HG03095 (cell line): ENCODE results near the gene TBRG1.

Experiments used
- ATAC-seq: cut with Tn5 transposase; IDR thresholded peaks from one replicate; pipeline ENCODE4 v1.9.1; 2021; ENCODE audit warnings: moderate library complexity; ENCODE audit not compliant: unreplicated experiment

The TBRG1 gene

DNA sequence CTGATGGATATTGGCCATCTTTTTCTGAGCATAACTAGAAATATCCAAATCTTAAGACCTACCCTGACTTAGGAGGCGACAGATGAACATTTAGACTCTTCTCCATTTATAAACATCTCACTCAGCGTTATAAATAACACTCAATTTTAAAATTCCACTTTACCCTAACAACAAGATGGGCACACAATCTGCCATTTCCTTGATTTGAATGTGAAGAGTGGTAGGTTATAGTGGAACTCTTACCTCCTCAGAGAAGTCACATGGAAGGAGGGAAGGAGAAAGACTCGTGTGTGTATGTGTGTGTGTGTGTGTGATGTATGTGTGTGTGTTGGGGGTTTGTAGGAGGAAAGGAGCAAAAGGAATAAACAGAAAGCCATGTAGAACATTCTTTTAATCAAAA, 35.8 kb downstream of the TBRG1 start:
- ATAC-seq: no peak

GRCh38 chr11:124658986-124659385, 36.3 kb downstream of the TBRG1 start:
- ATAC-seq: no peak

DNA sequence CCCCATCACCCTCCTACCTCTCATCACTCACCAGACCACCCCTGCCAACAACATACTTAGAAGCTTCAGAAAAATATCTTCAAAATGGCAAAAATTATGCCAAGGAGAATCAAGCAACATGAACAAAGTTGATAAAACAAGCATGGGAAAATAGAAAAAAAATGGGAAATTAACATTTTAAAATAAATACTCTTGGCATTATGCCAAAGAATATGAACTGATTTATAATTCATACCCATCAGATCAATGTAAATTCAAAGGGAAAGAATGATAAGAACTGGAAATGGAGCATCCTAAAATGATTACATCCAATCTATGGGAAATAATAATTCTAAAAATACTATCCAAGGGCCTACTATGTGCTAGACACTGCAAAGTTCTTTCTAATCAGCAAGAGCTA, 38.9 kb downstream of the TBRG1 start:
- ATAC-seq: no peak

GRCh38 chr11:124662106-124662505, 39.4 kb downstream of the TBRG1 start:
- no peak for ATAC-seq

DNA sequence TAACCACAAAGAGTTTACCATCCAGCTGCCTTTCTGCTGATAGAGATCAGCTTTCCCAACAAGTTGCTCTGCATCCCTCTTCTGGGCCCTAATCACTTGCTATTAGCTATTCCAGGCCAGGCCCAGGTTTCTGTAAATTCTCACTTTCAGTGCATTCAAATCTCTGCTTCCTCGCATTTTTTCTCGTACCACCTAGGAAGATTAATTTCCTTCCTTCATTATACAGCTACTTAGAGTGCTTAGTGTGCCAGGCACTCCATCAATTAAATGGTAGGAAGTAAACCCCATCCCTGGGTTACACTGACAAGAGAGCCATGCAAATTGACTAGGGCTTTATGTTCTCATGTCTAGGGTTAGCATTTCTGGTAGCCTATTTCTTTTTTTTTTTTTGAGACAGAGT, 41.2 kb downstream of the TBRG1 start:
- ATAC-seq: no peak

DNA sequence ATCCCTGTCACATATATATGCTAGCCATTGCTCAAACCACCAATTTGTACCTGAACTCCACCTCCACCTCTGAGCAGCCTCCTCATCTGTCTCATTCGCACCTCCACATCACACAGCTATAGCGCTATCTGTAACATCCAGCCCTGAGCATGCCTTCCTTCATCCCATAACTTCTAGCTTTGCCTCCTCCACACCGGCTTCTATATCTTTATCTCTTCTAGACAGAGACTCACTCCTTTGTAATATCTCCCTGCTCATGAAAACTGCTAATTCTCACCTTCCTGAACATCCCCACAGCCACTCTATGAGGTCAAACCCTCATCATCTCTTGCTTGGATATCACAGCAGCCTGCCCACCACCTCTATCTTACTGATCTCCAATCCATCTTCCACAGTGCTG, 44.9 kb downstream of the TBRG1 start:
- no peak for ATAC-seq

DNA sequence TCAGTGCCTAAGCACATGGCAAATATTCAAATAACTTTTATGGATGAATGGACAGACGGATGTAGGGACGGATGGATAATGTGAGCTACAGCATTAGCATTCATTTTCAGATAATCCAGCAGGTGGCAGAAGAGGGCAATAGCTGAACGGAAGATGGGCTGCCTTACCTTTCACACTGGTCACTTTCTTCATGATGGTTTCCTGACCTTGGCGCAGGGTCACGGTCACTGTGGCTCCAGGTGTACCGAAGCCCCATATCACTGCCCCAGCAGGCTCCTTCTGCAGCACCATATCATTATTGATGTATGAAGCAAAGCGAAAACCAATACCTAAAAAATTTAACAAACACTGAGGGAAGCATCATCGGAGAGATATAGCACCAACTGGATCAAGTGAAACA, 46.5 kb downstream of the TBRG1 start:
- peak; percentile 31 for ATAC-seq

- ATAC-seq: no peak
Observed at GRCh38 chr11:124670732-124671131, 48.1 kb downstream of the TBRG1 start.

DNA sequence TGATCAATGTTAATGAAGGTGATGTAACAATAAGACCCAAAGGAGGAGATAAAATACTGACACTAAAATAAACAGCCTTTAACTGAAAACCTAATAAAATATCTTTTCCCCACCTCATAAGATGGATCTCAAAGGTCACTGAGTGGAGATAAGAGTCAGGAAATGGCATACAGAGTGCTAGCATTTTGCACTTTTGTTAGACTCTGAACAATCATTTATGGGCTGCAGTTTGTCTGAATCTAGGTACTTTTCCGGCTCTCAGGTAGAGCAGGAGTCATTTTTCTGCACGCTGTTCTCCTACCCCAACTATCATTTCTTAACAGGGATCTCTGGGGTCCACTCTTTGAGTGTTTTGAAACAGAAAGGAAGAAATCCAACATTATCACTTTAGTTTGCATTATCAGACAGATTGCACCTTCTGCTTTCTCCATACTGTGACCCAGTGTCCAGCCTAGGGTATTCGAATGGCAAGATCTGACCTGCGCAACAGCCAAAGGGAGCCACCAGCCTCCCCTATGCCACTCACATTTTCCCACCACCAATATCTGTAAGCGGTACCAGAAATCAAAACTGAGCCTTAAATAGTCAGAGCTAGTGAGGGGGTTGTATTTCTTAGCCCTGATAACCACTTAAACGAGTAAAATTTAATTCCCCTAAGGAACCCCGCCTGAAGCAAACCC, 50.0 kb downstream of the TBRG1 start:
- ATAC-seq: no peak

DNA sequence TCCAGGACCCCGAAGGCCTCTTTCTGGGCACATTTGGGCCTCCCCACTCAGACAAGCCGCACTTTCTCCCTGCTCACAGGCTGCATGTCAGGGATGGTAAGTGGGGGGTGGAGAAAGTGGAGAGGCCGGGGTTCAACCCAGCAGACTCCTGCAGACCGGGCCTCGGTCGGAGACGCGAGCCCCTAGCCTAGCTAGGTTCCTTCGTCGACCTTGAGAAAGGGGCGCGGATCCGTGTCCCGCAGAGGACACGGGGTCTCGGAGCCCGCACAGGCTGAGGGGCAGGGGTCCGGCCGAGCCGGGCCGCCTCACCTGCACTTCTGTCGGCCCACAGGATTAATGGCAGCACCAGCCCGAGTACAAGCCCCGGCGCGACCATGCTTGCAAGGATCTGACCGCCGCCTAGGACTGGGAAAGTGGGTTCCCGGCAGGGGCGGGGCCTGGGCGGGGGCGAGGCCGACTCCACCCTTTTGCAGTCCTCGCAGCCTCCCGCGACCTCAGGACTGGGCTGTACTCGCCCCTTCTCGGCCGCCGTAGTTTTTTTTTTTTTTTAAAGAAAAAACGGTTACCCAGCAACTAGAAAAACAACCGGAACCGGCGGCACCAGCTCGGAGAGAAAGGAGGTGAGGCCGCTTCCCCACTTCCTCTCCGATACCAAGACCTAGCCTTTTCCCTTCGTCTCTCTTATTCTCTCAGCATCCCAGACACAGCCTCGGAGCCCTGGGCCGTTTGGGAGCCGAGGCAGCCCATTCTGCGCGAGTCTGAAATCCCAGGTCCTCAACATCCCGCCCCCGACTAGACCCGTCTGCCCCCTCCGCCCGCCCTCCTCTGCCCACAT, 50.9 kb downstream of the TBRG1 start, which contains the start of the genes SIAE and SPA17:
Gene SIAE (minus strand): TSS at position 407 of the 835 bp plus-strand sequence. CDS start 31 bp downstream, at position 376.
Gene SPA17 (plus strand): TSS at position 572 of the 835 bp plus-strand sequence. CDS start 1,361 bp downstream, outside the sequence.
- peak; percentile 92 for ATAC-seq

GRCh38 chr11:124674168-124674517, 51.5 kb downstream of the TBRG1 start:
- ATAC-seq: no peak

DNA sequence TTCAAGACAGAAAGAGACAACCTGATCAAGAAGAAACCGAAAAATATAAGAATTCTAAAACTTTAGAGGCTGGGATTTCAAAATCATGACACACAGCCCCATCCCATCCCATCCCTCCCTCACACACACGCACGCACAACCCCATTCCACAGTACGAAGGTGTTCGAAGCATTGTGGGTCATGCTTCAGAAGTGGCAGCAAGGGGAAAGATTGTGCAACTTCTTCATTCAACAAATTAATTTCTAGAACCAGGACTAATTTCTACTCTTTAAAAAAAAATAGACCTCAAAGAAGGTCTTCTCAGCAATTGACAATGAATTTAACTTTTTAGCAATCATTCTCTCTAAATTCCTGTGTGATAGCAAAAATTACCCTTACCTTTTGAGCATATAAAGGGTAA, 51.9 kb downstream of the TBRG1 start:
- ATAC-seq: no peak

DNA sequence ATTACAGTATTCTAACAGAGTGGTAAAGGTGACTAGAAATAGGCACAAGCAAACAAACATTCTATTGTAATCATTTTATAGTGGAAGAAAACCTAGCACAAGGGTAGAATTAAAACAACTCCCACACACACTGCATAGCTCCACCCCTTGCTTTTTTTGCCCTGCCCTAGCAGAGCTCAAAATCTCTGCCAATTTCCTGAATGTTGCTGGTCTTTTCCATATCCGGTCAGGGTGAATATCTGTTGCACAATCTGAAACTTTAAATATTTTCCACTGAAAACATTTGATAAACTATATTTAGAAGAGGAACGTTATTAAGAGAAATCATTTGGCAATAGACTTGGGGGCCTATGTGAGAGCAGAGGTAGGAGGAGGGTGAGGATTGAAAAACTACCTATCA, 53.7 kb downstream of the TBRG1 start:
- ATAC-seq: no peak

GRCh38 chr11:124678416-124678815, 55.8 kb downstream of the TBRG1 start:
- ATAC-seq: no peak

GRCh38 chr11:124681421-124681820, 58.8 kb downstream of the TBRG1 start:
- no peak for ATAC-seq

DNA sequence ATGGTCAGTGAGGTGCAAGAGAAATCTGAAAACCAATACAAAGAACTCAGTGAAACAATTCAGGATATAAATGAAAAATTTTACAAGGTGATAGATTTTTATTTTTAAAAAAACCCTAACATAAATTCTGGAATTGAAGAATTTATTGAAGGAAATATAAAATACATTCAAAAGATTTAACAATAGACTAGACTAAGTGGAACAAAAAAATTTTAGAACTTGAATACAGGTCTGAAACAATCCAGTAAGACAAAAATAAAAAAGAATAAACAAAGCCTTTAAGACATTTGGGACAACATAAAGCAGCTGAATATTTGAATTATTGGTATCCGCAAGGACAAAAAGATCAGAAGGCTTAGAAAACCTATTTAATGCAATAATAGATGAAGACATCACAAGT, 59.8 kb downstream of the TBRG1 start:
- no peak for ATAC-seq
